ENCODE measurements around the gene MAP3K15. TPM values are rescaled to one million over a fixed set of nuclear protein-coding genes. Genes with fewer than 3 reads are reported as not detected.

Gene MAP3K15
- total RNA-seq, 1 donor from 2014 or later, result 1.1 TPM

DNA sequence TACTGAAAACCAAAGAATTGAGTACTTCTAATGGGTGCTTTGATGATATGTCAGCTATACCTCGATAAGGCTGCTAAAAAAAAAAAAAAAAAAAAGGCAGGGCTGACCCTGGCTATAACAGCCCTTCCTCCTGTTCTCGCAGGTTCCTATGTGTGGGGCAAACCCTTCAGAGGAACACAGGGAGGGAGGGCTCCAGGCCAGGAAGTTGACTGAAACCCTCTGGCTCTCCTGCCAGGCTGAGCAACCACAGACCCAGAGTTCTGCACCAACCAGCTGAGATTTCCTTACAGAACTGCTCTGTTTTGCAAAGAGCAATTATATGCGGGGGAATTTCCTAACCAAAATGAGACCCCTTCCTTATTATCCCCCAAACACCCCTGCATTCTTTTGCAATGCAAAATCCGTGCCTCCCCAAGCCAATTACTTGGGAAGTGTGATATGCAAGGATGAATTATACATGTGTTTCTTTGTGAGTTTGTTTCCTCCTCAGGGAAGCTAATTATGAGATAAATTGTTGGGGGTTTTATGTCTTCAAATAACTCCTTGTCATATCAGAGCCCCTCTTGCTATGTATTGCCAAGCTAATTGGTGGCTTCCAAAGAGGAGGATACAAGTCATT is 126.0 kb downstream of the MAP3K15 start:
- no peak overlapping the region for H3K27ac Mint-ChIP-seq
- H3K4me3 ChIP-seq, result no peak overlapping the region
- H3K36me3 ChIP-seq, result no peaks in the 10 kb centered on the region
- H3K27ac ChIP-seq, result no peak overlapping the region
- no peaks in the 10 kb centered on the region for H3K27me3 Mint-ChIP-seq (ENCODE audit: insufficient read depth, low read depth)
- no peaks in the 10 kb centered on the region for H4K20me1 ChIP-seq (ENCODE audit: low read depth)
- no peaks in the 10 kb centered on the region for H3F3A ChIP-seq (ENCODE audit: low read depth)
- no peaks in the 10 kb centered on the region for H3K36me3 Mint-ChIP-seq
- H3K79me2 ChIP-seq (ENCODE audit: low read depth), result no peaks in the 10 kb centered on the region
- H3K9me3 Mint-ChIP-seq, result no peaks in the 10 kb centered on the region
- no peaks in the 10 kb centered on the region for H3K27me3 ChIP-seq
- TF ChIP-seq EZH2phosphoT487 (IDR thresholded peaks at IDR 0.05) (no peak), EZH2 (IDR thresholded peaks at IDR 0.05) (no peak)
- TF ChIP-seq, protein P1, sequence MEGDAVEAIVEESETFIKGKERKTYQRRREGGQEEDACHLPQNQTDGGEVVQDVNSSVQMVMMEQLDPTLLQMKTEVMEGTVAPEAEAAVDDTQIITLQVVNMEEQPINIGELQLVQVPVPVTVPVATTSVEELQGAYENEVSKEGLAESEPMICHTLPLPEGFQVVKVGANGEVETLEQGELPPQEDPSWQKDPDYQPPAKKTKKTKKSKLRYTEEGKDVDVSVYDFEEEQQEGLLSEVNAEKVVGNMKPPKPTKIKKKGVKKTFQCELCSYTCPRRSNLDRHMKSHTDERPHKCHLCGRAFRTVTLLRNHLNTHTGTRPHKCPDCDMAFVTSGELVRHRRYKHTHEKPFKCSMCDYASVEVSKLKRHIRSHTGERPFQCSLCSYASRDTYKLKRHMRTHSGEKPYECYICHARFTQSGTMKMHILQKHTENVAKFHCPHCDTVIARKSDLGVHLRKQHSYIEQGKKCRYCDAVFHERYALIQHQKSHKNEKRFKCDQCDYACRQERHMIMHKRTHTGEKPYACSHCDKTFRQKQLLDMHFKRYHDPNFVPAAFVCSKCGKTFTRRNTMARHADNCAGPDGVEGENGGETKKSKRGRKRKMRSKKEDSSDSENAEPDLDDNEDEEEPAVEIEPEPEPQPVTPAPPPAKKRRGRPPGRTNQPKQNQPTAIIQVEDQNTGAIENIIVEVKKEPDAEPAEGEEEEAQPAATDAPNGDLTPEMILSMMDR (IDR thresholded peaks at IDR 0.05), result no peak
- DNase-seq (ENCODE audit: low spot score), result no peak
- H3K4me3 Mint-ChIP-seq, result no peak overlapping the region
- no peak overlapping the region for H2AFZ ChIP-seq (replicated peaks)
- no peaks in the 10 kb centered on the region for H3K4me1 ChIP-seq
- no peaks in the 10 kb centered on the region for H3K9me3 ChIP-seq (ENCODE audit: low read depth)
- no peaks in the 10 kb centered on the region for H3K4me1 Mint-ChIP-seq
- H3K4me2 ChIP-seq, result no peak overlapping the region
- no peak overlapping the region for H3K9ac ChIP-seq

DNA sequence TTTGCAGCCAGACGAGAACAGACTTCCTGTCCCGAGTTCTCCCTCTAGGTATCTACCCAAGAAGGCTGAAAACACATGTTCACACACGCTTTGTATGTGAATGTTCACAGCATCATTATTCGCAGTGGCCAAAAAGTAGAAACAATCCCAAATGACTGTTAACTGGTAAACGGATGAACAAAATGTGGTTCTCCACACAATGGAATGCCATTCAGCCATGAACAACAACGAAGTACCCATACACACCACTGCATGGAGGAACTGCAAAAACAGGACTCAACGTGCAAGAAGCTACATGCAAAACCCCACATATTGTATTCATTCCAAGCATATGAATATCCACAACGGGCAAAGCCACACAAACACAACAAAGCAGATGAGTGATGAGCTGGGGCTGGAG is 126.6 kb downstream of the MAP3K15 start:
- no peak overlapping the region for H2AFZ ChIP-seq (replicated peaks)
- no peaks in the 10 kb centered on the region for H3K79me2 ChIP-seq (ENCODE audit: low read depth)
- H4K20me1 ChIP-seq (ENCODE audit: low read depth), result no peaks in the 10 kb centered on the region
- no peaks in the 10 kb centered on the region for H3K36me3 ChIP-seq
- no peak overlapping the region for H3K4me3 Mint-ChIP-seq
- no peak overlapping the region for H3K9ac ChIP-seq
- no peaks in the 10 kb centered on the region for H3K4me1 ChIP-seq
- no peaks in the 10 kb centered on the region for H3K9me3 ChIP-seq (ENCODE audit: low read depth)
- no peaks in the 10 kb centered on the region for H3K9me3 Mint-ChIP-seq
- H3K36me3 Mint-ChIP-seq, result no peaks in the 10 kb centered on the region
- no peak overlapping the region for H3K4me3 ChIP-seq
- no peak overlapping the region for H3K4me2 ChIP-seq
- no peak overlapping the region for H3K27ac Mint-ChIP-seq
- no peaks in the 10 kb centered on the region for H3K27me3 ChIP-seq
- H3K27ac ChIP-seq, result no peak overlapping the region
- no peak for TF ChIP-seq EZH2 (IDR thresholded peaks at IDR 0.05)
- TF ChIP-seq EZH2phosphoT487 (IDR thresholded peaks at IDR 0.05), result no peak
- TF ChIP-seq, protein P1 (IDR thresholded peaks at IDR 0.05), result no peak
- H3K4me1 Mint-ChIP-seq, result no peaks in the 10 kb centered on the region
- DNase-seq (ENCODE audit: low spot score), result no peak
- H3F3A ChIP-seq (ENCODE audit: low read depth), result no peaks in the 10 kb centered on the region
- H3K27me3 Mint-ChIP-seq (ENCODE audit: insufficient read depth, low read depth), result no peaks in the 10 kb centered on the region

DNA sequence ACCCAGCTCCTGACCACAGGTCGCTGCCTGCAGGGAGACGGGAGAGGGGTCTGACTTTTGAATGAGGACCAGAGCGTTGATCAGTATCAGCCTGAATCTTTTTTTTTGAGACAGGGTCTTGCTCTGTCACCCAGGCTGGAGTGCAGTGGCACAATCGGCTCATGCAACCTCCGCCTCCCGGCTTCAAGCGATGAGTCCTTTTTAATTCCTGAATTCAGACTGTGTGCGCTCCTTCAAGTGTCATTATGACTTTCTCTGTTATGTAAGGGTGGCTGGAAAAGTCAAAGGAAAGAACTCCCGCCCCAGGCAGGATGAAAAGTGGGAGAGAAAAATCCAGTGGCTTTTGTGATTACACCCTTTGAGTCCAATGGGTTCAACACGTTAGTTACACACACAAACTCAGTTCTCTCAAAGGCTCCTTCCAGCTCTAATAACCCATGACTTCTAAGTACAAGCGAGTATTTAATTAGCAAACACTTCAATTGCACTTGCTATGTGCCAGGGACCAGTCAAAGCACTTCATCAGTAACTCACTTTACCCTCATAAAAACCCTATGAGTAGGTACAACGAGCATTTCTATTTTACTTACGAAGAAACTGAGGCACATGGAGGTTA is 127.1 kb downstream of the MAP3K15 start:
- no peaks in the 10 kb centered on the region for H3K9me3 Mint-ChIP-seq
- Histone ChIP-seq H3K4me2 (no peak overlapping the region), H3K4me3 (no peak overlapping the region), H3K27ac (no peak overlapping the region), H3K79me2 (ENCODE audit: low read depth) (no peaks in the 10 kb centered on the region), H3F3A (ENCODE audit: low read depth) (no peaks in the 10 kb centered on the region), H3K36me3 (no peaks in the 10 kb centered on the region), H2AFZ (replicated peaks) (no peak overlapping the region), H3K9ac (no peak overlapping the region), H3K27me3 (no peaks in the 10 kb centered on the region), H4K20me1 (ENCODE audit: low read depth) (no peaks in the 10 kb centered on the region), H3K9me3 (ENCODE audit: low read depth) (no peaks in the 10 kb centered on the region), H3K4me1 (no peaks in the 10 kb centered on the region)
- H3K27me3 Mint-ChIP-seq (ENCODE audit: insufficient read depth, low read depth), result no peaks in the 10 kb centered on the region
- no peak overlapping the region for H3K4me3 Mint-ChIP-seq
- H3K4me1 Mint-ChIP-seq, result no peaks in the 10 kb centered on the region
- H3K27ac Mint-ChIP-seq, result no peak overlapping the region
- TF ChIP-seq, protein P1 (IDR thresholded peaks at IDR 0.05), result no peak
- TF ChIP-seq EZH2phosphoT487 (IDR thresholded peaks at IDR 0.05) (no peak), EZH2 (IDR thresholded peaks at IDR 0.05) (no peak)
- no peak for DNase-seq (ENCODE audit: low spot score)
- no peaks in the 10 kb centered on the region for H3K36me3 Mint-ChIP-seq
